ENCODE results near the gene MCM10. TPM values are rescaled to one million over a fixed set of nuclear protein-coding genes. Genes with fewer than 3 reads are reported as not detected.

The MCM10 gene
- total RNA-seq, 2 donors from 2014 or later: 38.2 to 44.8 TPM

DNA sequence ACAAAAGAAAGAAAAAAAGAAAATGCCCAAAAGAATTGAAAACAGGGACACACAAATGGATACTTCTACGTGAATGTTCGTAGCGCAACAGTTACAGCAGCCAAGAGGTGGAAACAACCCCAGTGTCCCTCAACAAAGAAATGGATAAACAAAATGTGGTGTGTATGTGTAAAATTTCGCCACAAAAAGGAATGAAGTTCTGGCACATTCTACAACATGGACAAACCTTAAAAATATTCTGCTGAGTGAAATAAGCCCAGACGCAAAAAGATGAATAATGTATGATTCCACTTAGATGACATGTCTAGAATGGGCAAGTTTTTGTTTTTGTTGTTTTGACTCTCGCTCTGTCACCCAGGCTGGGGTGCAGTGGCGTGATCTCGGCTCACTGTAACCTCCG, 61.9 kb downstream of the MCM10 start:
- no peak overlapping the region for H3K9ac ChIP-seq (ENCODE audit: extremely low read depth, low read length, poor library complexity, severe bottlenecking)
- WGBS, 2 experiments (ENCODE audit: insufficient coverage in 1 of 2, insufficient read length in 1 of 2): 97 to 100% methylated on average over 5 to 9 of the region's 9 CpGs
- H3K36me3 ChIP-seq (ENCODE audit: control insufficient read depth, insufficient read depth, low read length): no peaks in the 10 kb centered on the region
- H3K9me3 ChIP-seq (ENCODE audit: control insufficient read depth, low read length): no peaks in the 10 kb centered on the region
- H3K9me3 Mint-ChIP-seq: no peaks in the 10 kb centered on the region
- no peak overlapping the region for H3K27ac ChIP-seq (ENCODE audit: low read depth, low read length)
- no peak for DNase-seq
- no peak overlapping the region for H3K4me3 ChIP-seq (ENCODE audit: low read length)
- H3K4me1 ChIP-seq (ENCODE audit: control insufficient read depth, insufficient read depth, low read length): no peaks in the 10 kb centered on the region
- no peak overlapping the region for H3K27ac Mint-ChIP-seq
- H3K27me3 ChIP-seq (ENCODE audit: control insufficient read depth, insufficient read depth, low read length, poor library complexity, severe bottlenecking): no peaks in the 10 kb centered on the region
- no peak overlapping the region for H3K4me3 Mint-ChIP-seq
- TF ChIP-seq CTCF (conservative IDR thresholded peaks at IDR 0.05): no peak
- H3K36me3 Mint-ChIP-seq (ENCODE audit: low read depth): no peaks in the 10 kb centered on the region
- no peaks in the 10 kb centered on the region for H3K27me3 Mint-ChIP-seq (ENCODE audit: insufficient read depth)
- H3K4me1 Mint-ChIP-seq: no peaks in the 10 kb centered on the region

DNA sequence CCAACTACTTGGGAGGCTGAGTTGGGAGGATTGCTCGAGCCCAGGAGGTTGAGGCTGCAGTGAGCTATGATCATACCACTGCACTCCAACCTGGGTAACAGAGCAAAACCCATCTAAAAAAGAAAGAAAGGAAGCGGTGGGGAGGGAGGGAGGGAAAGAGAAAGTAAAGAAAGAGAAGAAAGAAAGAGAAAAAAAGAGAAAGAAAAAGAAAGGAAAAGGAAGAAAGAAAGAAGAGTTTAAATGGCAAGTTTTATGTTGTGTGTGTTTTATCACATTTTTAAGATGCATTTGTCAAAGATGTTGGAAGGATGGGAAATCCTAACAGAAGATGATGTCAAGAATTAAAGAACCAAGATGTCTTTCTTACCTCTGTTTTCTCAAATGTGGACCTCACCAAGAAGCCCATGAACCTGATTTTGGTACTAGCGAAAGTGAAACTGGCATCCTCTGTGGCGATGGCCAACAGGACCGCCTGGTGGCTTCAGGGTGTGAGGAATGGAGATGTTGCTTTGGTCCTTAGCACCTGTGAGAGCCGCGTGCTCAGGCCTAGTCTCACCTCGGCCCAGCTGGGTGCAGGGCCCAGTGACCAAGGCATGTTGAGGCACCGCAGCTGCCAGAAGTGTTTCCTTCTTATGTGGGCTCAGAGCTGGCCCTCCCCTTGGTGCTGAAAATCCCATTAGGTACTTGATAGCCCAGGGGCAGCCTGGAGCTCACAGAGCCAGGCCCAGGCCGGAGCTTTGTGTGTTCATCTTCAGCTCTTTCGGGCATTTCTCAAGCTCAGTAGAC, 63.0 kb downstream of the MCM10 start:
- Mint-ChIP-seq H3K36me3 (ENCODE audit: low read depth) (no peaks in the 10 kb centered on the region), H3K27me3 (ENCODE audit: insufficient read depth) (no peaks in the 10 kb centered on the region), H3K4me1 (no peaks in the 10 kb centered on the region), H3K9me3 (no peaks in the 10 kb centered on the region), H3K27ac (no peak overlapping the region), H3K4me3 (no peak overlapping the region)
- Histone ChIP-seq H3K4me3 (ENCODE audit: low read length) (no peak overlapping the region), H3K27ac (ENCODE audit: low read depth, low read length) (no peak overlapping the region), H3K4me1 (ENCODE audit: control insufficient read depth, insufficient read depth, low read length) (no peaks in the 10 kb centered on the region), H3K9me3 (ENCODE audit: control insufficient read depth, low read length) (no peaks in the 10 kb centered on the region), H3K9ac (ENCODE audit: extremely low read depth, low read length, poor library complexity, severe bottlenecking) (no peak overlapping the region), H3K27me3 (ENCODE audit: control insufficient read depth, insufficient read depth, low read length, poor library complexity, severe bottlenecking) (no peaks in the 10 kb centered on the region), H3K36me3 (ENCODE audit: control insufficient read depth, insufficient read depth, low read length) (no peaks in the 10 kb centered on the region)
- no peak for DNase-seq
- WGBS, 2 experiments (ENCODE audit: insufficient coverage in 1 of 2, insufficient read length in 1 of 2): 83 to 93% methylated on average over 3 to 11 of the region's 11 CpGs
- TF ChIP-seq CTCF (conservative IDR thresholded peaks at IDR 0.05): no peak

DNA sequence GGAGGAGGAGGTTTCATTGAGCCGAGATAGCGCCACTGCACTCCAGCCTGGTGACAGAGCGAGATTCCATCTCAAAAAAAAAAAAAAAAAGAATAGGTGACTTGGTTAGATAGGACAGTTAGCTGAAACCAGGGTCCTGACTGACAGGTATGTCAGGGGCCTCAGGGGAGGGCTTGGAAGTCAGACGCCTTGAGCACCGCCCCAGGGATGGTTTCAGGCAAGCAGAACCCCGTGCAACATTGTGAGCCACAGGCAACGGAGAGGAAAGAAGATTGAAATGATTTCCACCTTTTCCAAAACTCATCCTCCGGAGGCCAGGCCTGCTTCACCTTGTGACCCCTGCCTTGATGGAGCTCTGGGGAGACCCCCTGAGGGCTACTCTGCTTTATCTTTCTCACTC, 64.2 kb downstream of the MCM10 start:
- no peak overlapping the region for H3K4me3 Mint-ChIP-seq
- H3K9ac ChIP-seq (ENCODE audit: extremely low read depth, low read length, poor library complexity, severe bottlenecking): no peak overlapping the region
- WGBS, 2 experiments (ENCODE audit: insufficient coverage in 1 of 2, insufficient read length in 1 of 2): 89 to 94% methylated on average over 5 to 8 of the region's 8 CpGs
- TF ChIP-seq CTCF (conservative IDR thresholded peaks at IDR 0.05): no peak
- H3K4me3 ChIP-seq (ENCODE audit: low read length): no peak overlapping the region
- H3K27me3 ChIP-seq (ENCODE audit: control insufficient read depth, insufficient read depth, low read length, poor library complexity, severe bottlenecking): no peaks in the 10 kb centered on the region
- no peak overlapping the region for H3K27ac ChIP-seq (ENCODE audit: low read depth, low read length)
- no peak overlapping the region for H3K27ac Mint-ChIP-seq
- no peaks in the 10 kb centered on the region for H3K4me1 Mint-ChIP-seq
- no peaks in the 10 kb centered on the region for H3K4me1 ChIP-seq (ENCODE audit: control insufficient read depth, insufficient read depth, low read length)
- H3K27me3 Mint-ChIP-seq (ENCODE audit: insufficient read depth): no peaks in the 10 kb centered on the region
- H3K9me3 ChIP-seq (ENCODE audit: control insufficient read depth, low read length): no peaks in the 10 kb centered on the region
- no peaks in the 10 kb centered on the region for H3K36me3 ChIP-seq (ENCODE audit: control insufficient read depth, insufficient read depth, low read length)
- H3K9me3 Mint-ChIP-seq: no peaks in the 10 kb centered on the region
- no peaks in the 10 kb centered on the region for H3K36me3 Mint-ChIP-seq (ENCODE audit: low read depth)
- no peak for DNase-seq
